GM19240 (cell line): ENCODE data around the gene POLE2.
"Not testable (repeated sequence)": the region's sequence is repeated elsewhere in the genome, so short reads cannot be mapped to it uniquely, and the experiment has no call there.

Source experiments
- DNase-seq: peaks from one replicate; pipeline ENCODE4 v3.0.0; 2011; ENCODE audit warnings: low spot score; ENCODE audit not compliant: insufficient read length

The POLE2 gene

GRCh38 chr14:49687942-49688700, at the start of gene POLE2:
Gene POLE2 (minus strand): TSS chr14:49688214. CDS start chr14:49688203, 11 bp downstream.
- DNase-seq, result peak; percentile 62

DNA sequence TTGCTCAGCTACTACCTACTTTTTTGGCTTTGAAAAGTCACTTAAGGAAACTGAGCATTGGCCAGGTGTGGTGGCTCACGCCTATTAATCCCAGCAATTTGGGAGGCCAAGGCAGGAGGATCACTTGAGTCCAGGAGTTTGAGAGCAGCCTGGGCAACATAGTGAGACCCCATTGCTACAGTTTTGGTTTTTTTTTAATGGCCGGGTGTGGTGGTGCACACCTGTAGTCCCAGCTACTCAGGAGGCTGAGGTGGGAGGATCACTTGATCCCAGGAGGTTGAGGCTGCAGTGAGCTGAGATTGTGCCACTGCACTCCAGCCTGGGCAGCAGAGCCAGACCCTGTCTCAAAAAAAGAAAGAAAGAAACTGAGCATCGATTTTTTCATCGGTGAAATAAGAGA, 47.7 kb upstream of the POLE2 start:
- DNase-seq, result not testable (repeated sequence)

- no peak for DNase-seq
These were observed 45.8 kb upstream of the POLE2 start for GRCh38 chr14:49733836-49734235.

- no peak for DNase-seq
These were observed 44.9 kb upstream of the POLE2 start for GRCh38 chr14:49732896-49733295.

- DNase-seq, result no peak
These were observed 39.2 kb upstream of the POLE2 start for GRCh38 chr14:49727171-49727570.

GRCh38 chr14:49721733-49722435, 33.9 kb upstream of the POLE2 start:
- DNase-seq, result not testable (repeated sequence)

GRCh38 chr14:49720744-49721143, 32.7 kb upstream of the POLE2 start:
- no peak for DNase-seq

GRCh38 chr14:49710993-49711392, 23.0 kb upstream of the POLE2 start:
- DNase-seq, result not testable (repeated sequence)

- not testable (repeated sequence) for DNase-seq
These were observed 16.5 kb upstream of the POLE2 start for GRCh38 chr14:49704471-49704870.

DNA sequence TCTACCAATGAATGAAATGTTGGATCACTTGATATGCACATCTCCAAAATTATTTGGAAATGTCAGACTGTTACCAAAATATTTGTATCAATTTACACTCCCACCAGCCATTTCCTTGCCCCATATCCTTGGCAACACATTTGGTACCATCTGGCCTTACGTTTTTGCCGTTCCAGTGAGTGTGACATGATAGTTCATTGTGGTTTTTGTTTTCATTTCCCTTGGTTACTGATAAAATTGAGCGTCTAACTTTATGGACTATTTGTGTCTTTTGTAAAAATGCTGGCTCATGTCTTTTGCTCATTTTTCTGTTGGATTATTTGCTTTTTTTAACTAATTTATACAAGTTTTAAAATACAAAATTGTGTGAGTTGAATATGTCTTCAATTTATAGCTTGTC, 16.0 kb upstream of the POLE2 start:
- DNase-seq, result no peak

- DNase-seq, result no peak
These were observed 14.7 kb upstream of the POLE2 start for GRCh38 chr14:49702725-49703124.

DNA sequence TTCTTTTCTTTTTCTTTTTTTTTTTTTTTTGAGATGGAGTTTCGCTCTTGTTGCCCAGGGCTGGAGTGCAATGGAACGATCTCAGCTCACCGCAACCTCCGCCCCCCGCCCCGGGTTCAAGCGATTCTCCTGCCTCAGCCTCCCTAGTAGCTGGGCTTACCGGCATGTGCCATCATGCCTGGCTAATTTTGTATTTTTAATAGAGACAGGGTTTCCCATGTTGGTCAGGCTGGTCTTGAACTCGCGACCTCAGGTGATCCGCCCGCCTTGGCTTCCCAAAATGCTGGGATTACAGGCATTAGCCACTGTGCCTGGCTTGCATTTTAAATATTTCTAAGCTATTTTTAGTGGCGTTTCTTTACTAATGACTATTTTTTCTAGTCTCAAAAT, 5.7 kb upstream of the POLE2 start:
- DNase-seq, result not testable (repeated sequence)

DNA sequence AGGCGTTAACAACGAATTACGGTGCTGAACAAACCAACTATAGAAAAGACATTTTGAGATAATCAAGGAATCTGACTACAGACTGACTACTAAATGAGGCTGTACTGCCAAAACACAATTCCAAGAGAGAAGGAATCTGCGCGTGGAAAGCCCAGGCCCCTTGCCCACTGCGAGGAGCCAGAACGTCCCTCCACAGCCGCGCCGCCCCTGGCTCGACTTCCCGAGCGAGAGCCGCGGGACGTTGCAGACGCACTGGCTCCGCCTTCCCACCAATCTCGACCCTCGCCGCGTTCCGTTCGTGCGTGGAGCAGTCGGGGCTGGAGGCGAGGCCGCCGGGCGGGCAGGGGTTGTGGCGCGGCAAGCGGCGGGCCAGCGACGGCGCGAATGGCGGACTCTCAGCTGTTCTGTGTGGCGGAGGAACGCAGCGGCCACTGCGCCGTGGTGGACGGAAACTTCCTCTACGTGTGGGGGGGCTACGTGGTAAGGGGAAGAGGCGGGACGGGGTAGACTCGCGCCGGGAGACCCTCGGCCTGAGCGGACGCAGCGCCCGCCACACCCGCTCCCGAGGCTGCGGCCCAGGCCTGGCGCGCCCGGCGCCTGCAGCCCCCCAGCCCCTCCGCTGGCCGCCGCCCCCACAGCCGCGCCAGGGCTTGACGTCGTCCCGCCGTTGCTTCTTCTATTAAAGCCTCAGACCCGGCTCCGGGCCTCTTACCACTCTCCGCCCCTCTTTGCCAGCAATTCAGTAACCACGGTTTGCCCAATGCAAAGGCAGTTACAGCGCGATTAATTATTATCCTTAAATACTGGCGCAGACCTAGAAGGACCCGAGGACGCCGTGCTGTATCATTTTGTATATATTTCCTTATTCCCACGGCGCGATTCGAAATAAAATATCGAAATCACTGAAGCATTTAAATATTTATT, 5.1 kb upstream of the POLE2 start, which contains the start of gene KLHDC1:
KLHDC1 (plus strand) TSS at position 310 of the 924 bp plus-strand sequence; CDS start at position 385, 75 bp downstream.
- peak; percentile 37 for DNase-seq

DNA sequence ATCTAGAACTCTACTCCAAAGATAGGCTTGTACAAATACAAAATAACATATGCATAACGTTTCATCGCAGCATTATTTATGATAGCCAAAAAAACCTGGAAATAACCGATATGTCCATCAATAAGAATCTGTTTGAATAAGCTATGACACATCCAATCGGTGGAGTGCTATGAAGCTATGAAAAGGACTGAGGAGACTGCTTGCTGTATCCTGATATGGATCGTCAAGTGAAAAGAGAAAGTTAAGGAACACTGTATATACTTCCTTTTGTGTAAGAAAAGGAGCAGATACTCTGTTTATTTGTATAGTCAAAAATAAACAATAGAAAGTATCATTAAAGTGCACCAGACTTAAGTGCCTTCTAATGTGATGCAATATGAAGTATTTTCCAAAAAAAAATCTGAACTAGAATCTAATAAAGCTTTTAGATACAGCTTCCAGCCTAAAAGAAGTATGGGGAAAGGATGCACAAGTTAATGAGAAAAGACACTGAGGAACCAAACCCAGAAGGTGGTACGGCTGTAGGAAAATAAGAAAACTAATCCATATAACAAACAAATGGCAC, 4.3 kb upstream of the POLE2 start:
- DNase-seq, result no peak

- no peak for DNase-seq
These were observed 3.0 kb upstream of the POLE2 start for GRCh38 chr14:49691031-49691430.

DNA sequence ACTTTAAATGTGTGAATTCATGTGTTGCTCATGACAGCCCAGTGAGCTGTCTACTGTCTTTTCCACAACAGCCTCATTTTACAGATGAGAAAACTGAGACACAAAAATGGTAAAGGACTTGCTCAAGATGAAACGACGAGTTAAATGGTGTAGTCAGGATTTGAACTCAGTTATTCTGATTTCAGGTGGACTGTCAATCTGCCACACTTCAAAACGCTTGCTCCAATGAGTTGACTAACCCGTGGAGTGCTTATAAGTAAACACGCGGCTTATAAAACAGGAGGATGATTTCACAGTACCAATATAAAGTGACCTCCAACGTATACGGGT, 652 bp upstream of the POLE2 start:
- no peak for DNase-seq

DNA sequence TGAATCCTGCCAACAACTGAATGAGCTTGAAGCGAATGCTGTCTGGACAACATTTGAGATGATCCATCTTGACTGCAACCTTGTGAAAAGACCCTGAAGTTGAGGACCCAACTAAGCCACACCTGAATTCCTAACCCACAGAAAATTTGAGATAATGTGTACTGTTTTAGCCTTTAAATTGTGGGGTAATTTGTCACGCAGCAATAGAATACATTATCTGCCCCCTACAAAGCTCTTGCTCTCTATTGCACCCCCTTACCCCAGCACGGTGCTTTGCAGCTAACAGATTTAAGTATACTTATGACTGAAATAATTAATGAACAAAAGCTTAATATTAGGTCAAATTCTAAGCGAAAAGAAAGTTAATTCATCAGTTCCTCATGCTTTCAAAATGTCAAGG, 1.6 kb downstream of the POLE2 start:
- DNase-seq, result no peak

GRCh38 chr14:49679271-49679670, 8.7 kb downstream of the POLE2 start:
- no peak for DNase-seq

DNA sequence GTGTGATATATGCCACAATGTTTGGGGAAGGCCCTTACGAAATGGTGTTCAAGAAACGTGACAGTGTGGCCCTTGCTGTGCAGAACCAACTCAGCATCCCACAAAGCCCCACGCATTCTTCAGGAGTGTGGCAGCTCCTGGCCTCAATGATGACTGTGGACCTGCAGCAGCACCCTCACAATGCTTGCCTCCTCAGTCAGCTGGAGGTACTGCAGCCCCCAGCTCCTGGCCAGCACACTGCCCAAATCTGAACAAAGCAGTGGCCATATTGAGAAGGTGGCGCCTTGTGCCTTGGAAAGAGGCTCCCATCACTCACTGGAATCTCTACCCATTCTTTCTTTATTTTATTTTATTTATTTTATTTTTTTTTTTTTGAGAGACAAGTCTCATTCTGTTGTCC, 10.4 kb downstream of the POLE2 start:
- no peak for DNase-seq

- no peak for DNase-seq
These were observed 14.4 kb downstream of the POLE2 start for GRCh38 chr14:49673586-49673985.

DNA sequence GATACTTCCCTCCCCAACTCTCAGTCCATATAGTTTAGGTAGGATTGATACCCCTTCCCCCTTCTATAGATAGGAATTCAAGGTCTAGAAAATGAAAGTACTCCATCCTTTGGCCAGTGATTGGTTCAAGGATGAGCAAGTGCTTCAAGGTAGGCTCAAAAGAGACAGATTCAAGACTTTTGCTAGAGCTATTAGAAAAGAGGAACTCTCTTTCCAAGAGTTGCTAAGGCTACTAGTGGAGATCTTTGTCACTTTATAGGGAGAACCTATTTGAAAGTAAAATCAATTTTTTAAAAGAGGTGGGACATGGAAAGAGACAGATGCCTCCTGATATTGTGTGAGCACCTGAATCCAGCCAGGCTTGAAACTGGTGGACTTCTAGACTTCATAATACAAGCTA, 17.5 kb downstream of the POLE2 start:
- no peak for DNase-seq
